Thyroid gland (tissue), 4 donors: ENCODE measurements around the gene LAMP1.

Experiments
- CTCF ChIP-seq, 6 experiments: fragments of 200-600 bp in 3 of 6; fragments of 450-650 bp in 3 of 6; sonication (generic) in 3 of 6; IDR thresholded peaks; one replicate each; pipeline ENCODE4 v1.5.1; 2016 to 2019; ENCODE audit warnings: antibody characterized with exemption in 6 of 6, mild to moderate bottlenecking in 2 of 6, inconsistent platforms in 1 of 6, moderate library complexity in 1 of 6
- POLR2A ChIP-seq, 2 donors: fragments of 450-650 bp; IDR thresholded peaks; one replicate each; pipeline ENCODE4 v1.6.1; 2017; ENCODE audit warnings: antibody characterized with exemption in 2 of 2, mild to moderate bottlenecking in 2 of 2, moderate library complexity in 1 of 2

- no peak for TF ChIP-seq CTCF (IDR thresholded peaks at IDR 0.05)
- no peak for TF ChIP-seq POLR2A (IDR thresholded peaks at IDR 0.05)
Observed at GRCh38 chr13:113293686-113294085, 3.4 kb upstream of the LAMP1 start.
